Erythroblast (primary cell): ENCODE results near the gene TINAGL1.

Experiments
- GATA1 ChIP-seq: IDR thresholded peaks from 2 replicates; pipeline ENCODE4 v1.6.1; 2011; ENCODE audit warnings: low read depth, mild to moderate bottlenecking, control low read depth, low read length, moderate library complexity
- POLR2A ChIP-seq: IDR thresholded peaks from 2 replicates; pipeline ENCODE4 v1.6.1; 2011; ENCODE audit warnings: mild to moderate bottlenecking, low read length

DNA sequence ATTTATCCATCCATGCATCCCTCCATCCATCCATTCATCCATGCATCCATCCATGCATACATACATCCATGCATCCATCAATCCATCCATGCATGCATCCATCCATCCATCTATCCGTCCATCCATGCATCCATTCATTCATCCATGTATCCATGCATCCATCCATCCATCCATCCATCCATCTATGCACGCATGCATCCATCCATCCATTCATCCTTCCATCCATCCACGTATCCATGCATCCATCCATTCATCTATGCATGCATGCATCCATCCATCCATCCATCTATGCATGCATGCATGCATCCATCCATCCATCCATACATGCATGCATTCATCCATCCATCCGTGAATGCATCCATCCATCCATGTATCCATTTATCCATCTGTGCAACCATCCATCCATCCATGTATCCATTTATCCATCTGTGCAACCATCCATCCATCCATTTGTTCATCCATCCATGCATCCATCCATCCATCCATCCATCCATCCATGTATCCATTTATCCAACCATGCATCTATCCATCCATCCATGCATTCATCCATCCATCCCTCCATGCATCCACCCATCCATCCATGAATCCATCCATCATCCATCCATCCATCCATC is 30.3 kb upstream of the TINAGL1 start:
- no peak for TF ChIP-seq POLR2A
- TF ChIP-seq GATA1 = no peak
